ENCODE measurements around the gene MANSC4. TPM values are rescaled to one million over a fixed set of nuclear protein-coding genes. Genes with fewer than 3 reads are reported as not detected.
A peak's percentile ranks its signal among the peaks of the same experiment; 100 is the strongest.

MANSC4 gene
- total and polyA plus RNA-seq, 2 of the 13 experiments (the other 11 are each of a cell fraction or from before 2014, with no cell fraction given), result not detected

- TF ChIP-seq HMGA1 (CRISPR knock-in tag; conservative IDR thresholded peaks at IDR 0.05) (no peak), HNRNPUL1 (IDR thresholded peaks at IDR 0.05; ENCODE audit: low read depth, low read length) (no peak)
These were observed 23.3 kb downstream of the MANSC4 start (continued) for GRCh38 chr12:27756670-27757195.

GRCh38 chr12:27754795-27755194 lies 25.2 kb downstream of the MANSC4 start:
- Histone ChIP-seq H3K79me2 (ENCODE audit: insufficient read depth, low read length) (no peaks in the 10 kb centered on the region), H3K4me2 (ENCODE audit: low read depth, low read length) (no peak overlapping the region), H4K20me1 (ENCODE audit: insufficient read depth, low read length) (no peaks in the 10 kb centered on the region), H2AFZ (ENCODE audit: low read length) (no peak overlapping the region), H3K27me3 (ENCODE audit: control insufficient read depth in 1 of 2, insufficient read depth in 2 of 2, low read length in 2 of 2) (no peaks in the 10 kb centered on the region), H3K9ac (ENCODE audit: insufficient read depth, low read depth, low read length) (no peak overlapping the region), H3K27ac (ENCODE audit: extremely low read length, insufficient read depth, low read length) (no peak overlapping the region), H3K9me3 (ENCODE audit: low read length) (no peaks in the 10 kb centered on the region), H3K4me3 (replicated peaks in 1 of 3; ENCODE audit: insufficient read depth in 1 of 3, low read depth in 2 of 3, low read length in 3 of 3) (no peak overlapping the region), H3K4me1 (ENCODE audit: insufficient read depth, low read length) (peaks cover 45% of the 10 kb centered on the region), H3K36me3 (replicated peaks in 1 of 2; ENCODE audit: control insufficient read depth in 1 of 2, insufficient read depth in 2 of 2, low read length in 2 of 2) (peaks cover 4 to 24% of the 10 kb centered on the region in 2 experiments; a peak in 4 of 5 replicates)
- DNase-seq (ENCODE audit: low spot score) (no peak), FAIRE-seq (no peak), ATAC-seq (no peak)
- intact Hi-C loops (cut with micrococcal nuclease; ENCODE audit: unreplicated experiment) (no loop called here), in situ Hi-C loops (cut with HindIII; ENCODE audit: extremely low pct_ligation_motif_present, low pct_unique_long_range_greater_than_20kb) (no loop called here)
- TF ChIP-seq ZBTB4 (CRISPR knock-in tag; IDR thresholded peaks at IDR 0.05; ENCODE audit: borderline replicate concordance) (no peak), HNF4A (CRISPR knock-in tag; IDR thresholded peaks at IDR 0.05) (0 out of 2 replicates have a peak, but pooled peaks have one; percentile 13)
- WGBS (ENCODE audit: low lambda C conversion rate), result 87% methylated on average over 3 of the region's 3 CpGs
- ChIA-PET CTCF (ENCODE audit: low intra/inter-chr PET ratio, low total read pairs) (no interaction called here), POLR2A (interaction anchor here (0.8 kb wide), 1 partner anchor 25 kb away, joined by 3 read pairs; no protein-coding TSS in a partner anchor)
- no TSS peak for BruUV-seq (replicated peaks)
